C4-2B (cell line): ENCODE data around the gene ZFP64.

Experiments used
- ZFX ChIP-seq: fragments of 450-650 bp; IDR thresholded peaks from 2 replicates; pipeline ENCODE4 v1.6.1; 2017
- TF ChIP-seq, protein P1 (sequence below): fragments of 450-650 bp; conservative IDR thresholded peaks from 2 replicates; pipeline ENCODE4 v1.5.1; 2017; ENCODE audit warnings: mild to moderate bottlenecking

DNA sequence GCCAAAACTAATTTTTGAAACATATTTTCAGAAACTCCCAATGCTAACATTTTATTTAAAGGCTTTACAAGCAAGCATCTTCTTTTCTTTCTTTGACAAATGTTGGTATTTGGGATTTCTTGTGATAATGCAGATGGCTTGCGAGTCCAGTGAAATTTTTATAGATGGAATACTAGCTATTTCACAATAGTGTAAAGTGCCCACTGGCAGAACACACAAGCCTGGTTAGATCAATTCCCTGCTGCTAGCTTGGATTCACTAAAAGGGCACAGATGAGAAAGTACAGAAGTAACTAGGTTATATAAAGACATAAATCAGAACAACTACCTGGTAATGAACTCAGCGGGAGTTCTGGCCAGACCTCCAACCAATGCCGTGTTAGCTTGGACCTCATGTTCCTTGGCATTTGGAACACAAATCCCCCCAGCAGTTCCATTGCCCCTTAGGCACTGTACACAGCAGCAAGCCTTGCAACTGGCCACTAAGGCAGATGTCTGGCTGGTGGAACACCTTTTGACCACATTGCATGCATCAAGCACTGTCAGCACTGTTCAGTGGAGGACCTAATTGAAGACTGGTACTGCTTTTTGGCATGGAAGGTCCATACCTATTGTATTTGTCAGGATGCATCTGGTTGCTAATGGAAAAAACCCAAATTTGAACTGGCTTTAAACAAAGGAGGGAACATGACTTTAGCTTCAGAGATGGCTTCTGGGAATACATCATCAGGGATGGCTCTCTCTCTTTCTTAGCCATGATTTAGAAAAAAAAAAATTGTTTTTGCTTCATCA, 15.6 kb upstream of the ZFP64 start:
- TF ChIP-seq, protein P1, sequence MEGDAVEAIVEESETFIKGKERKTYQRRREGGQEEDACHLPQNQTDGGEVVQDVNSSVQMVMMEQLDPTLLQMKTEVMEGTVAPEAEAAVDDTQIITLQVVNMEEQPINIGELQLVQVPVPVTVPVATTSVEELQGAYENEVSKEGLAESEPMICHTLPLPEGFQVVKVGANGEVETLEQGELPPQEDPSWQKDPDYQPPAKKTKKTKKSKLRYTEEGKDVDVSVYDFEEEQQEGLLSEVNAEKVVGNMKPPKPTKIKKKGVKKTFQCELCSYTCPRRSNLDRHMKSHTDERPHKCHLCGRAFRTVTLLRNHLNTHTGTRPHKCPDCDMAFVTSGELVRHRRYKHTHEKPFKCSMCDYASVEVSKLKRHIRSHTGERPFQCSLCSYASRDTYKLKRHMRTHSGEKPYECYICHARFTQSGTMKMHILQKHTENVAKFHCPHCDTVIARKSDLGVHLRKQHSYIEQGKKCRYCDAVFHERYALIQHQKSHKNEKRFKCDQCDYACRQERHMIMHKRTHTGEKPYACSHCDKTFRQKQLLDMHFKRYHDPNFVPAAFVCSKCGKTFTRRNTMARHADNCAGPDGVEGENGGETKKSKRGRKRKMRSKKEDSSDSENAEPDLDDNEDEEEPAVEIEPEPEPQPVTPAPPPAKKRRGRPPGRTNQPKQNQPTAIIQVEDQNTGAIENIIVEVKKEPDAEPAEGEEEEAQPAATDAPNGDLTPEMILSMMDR = no peak
- TF ChIP-seq ZFX = no peak
